ENCODE data around the gene KLRB1.
"Not testable (repeated sequence)": the region's sequence is repeated elsewhere in the genome, so short reads cannot be mapped to it uniquely, and the experiment has no call there.

Gene KLRB1

DNA sequence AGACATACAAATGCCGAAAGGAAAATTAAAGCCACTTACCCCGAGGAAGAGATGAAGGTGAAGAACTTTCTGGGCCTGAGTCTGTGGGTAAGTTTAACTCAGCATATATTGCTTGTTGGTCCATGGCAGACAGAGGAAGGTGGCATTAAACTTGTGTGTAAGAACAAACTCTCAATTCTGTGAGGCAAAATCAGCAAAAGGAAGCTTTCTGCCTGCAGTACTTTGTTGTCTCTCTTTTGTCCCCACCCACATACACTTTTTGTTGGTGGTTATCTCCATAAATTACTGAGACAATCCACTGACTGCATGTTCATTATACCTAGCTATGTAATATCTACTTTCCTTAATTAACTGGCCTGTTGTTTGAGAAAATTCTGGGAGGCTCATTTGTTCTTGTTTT lies at the start of gene KLRB1:
KLRB1 (minus strand) TSS at position 201 of the 400 bp plus-strand sequence; CDS start at position 124, 77 bp downstream.
- DNase-seq (ENCODE audit: low spot score) = no peak

DNA sequence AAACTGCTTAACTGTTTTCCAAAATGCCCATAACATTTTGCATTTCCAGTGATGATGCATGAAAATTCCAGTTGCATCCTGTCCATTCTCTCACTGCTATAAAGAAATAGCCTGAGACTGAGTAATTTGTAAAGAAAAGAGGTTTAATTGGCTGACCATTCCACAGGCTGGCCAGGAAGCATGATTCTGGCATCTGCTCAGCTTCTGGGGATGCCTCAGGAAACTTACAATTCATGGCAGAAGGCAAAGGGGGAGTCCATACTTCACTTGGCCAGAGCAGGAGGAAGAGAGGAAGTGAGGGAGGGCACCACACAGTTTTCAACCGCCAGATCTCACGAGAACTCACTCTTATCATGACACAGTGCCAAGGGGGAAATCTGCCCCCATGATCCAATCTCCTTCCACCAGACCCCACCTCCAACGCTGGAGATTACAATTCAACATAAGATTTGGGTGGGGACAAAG lies 43.6 kb upstream of the KLRB1 start:
- DNase-seq (ENCODE audit: low spot score) = no peak

DNA sequence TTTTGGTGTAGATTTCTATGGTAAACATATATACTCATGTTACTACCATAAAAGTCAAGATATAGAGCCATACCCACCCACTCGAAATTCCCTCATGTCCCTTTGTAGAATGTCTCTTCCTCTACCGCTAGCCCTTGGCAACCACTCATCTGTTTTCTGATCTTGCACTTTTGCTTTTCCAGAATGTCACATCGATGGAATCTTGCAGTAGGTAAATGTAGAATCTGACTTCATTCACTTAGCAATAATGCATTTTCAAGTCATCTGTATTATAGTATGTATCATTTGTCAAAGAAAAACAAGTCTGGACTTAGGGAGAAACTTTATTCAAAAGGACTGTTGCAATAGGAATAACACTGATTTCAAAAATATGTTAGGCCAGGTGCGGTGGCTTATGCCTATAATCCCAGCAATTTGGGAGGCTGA lies 42.4 kb upstream of the KLRB1 start:
- DNase-seq (ENCODE audit: low spot score) = no peak

DNA sequence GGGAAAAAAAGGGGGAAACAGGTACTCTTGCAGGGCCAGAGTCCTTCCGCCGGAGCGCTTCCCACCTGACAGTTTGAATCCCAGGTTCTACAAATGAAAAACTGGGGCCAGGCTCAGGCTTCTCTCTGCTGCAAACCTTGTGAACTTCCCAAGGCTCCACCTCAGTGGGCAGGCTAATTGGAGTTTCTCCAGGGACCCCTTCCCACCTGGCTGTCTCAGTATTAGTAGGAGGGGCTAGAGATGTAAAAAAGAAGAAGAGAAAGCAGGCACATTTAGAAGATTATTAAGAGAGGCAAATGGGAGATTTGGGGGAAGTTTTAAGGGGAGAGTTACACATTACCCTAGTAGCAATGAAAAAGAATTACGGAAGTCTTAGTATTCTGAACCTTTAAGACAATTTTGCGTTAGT lies 41.8 kb upstream of the KLRB1 start:
- no peak for DNase-seq (ENCODE audit: low spot score)

DNA sequence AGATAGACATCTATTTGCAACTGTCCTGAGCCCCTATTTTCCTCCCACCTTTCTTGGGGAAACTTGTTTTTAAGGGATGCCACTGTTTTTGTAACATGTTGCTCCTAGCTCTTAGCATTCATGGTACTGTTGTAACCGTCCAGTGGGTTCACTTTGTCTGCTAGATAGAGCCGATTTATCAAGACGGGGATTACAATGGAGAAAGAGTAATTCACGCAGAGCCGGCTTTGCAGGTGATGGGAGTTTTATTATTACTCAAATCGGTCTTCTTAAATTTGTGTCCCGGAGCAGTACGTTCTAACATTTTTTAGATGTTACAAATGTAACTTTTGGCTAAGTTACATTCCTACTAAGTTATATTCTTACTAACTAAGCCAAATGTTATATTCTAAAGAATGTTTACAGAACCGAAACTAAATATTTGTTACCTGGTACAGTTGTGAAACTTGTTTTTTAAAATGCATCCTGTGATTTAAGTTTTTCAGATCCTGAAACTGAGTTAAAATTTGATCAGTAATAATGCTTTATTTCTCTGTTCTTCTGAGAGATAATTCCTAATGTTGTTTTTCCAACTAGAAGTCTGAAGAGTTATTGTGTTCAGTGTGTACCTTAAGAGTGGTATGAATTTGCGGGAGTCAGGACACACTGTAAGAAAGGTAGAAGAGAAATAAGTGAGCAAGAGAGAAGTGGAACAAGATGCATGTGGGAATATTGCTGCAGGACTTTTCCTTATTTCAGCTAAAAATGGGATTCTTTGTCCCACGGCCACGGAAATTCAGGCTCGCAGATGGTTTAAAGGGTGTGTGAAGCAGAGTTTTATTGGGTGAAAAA lies 41.2 kb upstream of the KLRB1 start:
- DNase-seq (ENCODE audit: low spot score) = no peak

DNA sequence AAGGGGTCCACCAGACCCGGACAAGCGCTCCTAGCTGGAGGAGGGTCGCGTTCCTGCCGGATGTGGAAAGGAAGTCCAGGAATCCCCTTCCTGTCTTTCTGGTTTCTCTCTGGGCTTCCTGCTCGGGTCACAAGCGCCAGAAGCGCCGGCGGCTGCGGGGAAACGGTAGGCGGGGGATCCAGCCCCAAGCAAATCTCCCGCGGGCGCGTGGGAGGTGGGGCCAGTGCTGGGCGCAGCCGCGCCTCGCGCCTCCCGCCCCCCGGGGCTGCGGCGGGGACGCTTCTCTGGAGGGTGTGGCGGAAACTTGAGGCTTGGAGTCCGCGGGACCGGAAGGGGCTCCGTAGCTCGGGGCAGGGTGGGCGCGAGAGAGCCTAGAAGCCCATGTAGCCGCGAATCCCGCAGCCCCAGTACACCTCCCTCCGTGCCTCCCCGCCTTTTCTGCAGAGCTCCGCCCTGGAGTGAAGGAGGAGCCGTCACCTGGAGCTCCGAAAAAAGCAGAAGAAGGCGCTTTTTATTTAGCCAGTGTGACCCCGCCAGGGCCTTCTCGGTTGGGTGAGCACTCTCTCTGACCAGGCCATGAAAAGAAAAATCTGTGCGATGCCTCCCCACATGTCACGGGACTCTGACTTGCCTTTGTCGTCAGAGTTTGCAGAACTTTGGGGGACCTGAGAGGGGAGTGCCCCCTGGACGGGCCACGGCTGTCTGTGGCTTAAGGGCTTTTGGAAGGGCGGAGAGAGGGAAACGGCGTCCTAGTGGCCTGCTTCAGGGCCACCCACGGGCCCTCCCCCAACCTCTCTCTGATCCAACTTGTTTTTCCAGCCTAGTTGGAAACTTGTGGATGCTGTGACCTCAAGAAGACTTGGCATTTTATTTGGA lies 40.3 kb upstream of the KLRB1 start:
- DNase-seq (ENCODE audit: low spot score) = peak; percentile 50

DNA sequence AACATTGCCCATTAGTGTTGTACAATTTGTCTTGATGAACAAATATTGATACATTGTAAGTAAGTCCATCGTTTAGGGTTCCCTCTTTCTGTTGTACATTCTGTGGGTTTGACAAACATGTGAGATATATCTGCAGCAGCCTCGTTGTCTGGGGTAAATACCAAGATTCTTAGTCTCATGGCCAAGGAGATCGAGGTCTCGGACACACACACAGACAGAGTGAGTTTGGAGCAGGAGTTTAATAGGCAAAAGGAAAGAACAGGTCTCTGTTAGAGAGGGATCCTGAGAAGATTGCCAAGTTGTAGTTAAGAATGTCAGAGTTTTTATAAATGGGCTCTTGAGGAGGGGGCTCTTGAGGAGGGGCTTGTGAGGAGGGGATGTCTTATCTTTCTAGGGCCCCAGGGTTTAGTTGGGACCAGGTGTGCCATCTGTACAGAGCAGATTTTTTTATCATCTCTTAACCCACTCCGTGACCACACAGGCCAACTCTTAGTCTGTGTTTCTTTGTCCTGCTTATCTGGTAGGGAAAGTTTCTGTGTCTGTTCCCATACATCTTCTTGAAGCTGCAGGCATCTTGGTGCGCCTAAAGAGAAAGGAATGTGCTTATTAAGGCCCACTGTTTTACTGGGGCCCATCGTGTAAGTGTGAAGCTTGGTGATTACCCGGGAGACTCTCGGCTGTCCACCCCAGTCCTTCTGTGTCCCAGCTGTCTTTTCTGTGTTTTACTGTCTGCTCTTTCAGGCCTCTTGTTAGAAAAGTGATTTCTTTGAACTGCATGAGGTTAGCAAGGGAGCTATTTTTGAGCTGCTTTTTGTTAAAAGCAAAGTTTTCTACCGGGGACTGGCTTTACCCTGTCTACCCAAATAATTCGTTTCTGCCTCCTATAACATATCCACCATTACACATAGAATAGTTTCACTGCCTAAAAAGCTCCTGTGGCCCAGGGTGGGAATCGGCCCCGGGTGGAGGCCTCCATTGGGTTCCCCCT lies 39.4 kb upstream of the KLRB1 start:
- DNase-seq (ENCODE audit: low spot score) = no peak

DNA sequence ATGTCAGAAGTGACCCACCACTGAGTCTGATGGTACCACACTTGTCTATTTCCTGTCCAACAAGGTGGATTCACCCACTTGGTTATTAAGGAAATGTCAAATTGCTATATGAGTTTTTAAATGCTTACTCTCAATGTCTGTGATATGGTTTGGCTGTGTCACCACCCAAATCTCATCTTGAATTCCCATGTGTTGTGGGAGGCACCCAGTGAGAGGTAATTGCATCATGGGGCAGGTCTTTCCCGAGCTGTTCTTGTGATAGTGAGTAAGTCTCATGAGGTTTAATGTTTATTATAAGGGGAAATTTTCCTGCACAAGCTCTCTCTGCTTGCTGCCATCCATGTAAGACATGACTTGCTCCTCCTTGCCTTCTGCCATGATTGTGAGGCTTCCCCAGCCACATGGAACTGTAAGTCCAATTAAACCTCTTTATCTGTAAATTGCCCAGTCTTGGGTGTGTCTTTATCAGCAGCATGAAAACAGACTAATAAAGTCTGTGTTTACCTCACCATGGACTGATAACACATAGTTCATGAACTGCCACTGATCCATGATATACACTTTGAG lies 37.4 kb upstream of the KLRB1 start:
- not testable (repeated sequence) for DNase-seq (ENCODE audit: low spot score)

DNA sequence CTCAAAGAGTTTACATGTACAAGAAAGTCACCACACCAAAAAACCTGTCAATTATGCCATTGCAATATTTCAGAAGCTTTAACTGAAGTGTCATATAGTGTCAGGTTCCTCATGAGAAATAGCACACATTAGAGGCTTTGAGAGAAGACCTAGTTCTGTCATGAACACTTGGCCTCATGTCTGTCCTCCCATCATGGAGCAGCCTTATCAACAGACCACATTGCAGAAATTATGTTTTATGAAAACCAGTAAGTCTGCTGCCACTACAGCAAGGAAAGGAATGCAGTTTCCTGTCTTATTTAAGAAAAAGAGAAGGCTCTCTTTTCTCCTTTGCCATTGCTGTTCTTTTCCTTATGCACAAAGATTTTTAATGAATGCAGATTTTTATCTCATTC lies 35.5 kb upstream of the KLRB1 start:
- DNase-seq (ENCODE audit: low spot score) = no peak

DNA sequence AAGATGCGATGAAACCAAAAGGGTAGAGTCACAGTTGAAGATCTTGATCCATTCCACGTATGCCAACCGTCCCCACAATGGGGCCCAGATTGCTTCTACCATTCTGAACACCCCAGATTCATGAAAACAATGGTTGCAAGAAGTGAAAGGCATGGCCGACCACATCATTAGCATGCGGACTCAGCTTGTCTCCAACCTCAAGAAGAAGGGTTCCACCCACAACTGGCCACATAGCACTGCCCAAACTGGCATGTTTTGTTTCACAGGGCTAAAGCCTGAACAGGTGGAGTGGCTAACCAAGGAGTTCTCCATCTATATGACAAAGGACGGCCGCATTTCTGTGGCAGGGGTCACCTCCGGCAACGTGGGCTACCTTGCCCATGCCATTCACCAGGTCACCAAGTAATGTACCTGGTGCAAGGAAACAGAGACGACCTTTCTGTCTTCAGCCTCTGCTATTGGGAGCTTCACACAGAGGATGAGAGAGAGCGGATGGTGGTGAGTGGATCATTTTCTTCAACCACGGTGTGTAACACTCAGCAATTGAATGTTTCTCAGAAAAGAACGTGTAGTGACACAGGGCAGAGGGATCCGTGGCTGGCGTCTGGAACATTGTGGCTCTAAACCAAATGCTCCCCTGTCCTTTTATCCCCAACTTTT lies 35.0 kb upstream of the KLRB1 start:
- DNase-seq (ENCODE audit: low spot score) = no peak

DNA sequence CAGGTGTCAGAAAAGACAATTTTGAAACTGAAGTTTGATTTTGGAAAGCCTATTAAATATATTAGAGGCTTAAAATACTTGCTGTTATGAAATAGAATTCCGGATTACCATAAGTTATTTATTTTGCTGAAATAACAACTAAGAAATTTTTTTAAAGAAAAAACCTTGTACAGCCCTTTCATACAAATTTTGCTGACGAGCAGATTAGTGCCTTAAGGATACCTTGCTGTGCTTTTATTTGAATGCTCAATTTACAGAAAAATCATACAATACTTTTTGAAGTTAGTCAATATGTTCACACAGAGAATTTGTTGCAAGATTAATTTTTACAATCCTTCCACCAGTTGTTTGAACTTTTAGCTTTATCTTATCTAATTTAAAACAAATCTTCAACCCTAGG lies 32.3 kb upstream of the KLRB1 start:
- DNase-seq (ENCODE audit: low spot score) = no peak

DNA sequence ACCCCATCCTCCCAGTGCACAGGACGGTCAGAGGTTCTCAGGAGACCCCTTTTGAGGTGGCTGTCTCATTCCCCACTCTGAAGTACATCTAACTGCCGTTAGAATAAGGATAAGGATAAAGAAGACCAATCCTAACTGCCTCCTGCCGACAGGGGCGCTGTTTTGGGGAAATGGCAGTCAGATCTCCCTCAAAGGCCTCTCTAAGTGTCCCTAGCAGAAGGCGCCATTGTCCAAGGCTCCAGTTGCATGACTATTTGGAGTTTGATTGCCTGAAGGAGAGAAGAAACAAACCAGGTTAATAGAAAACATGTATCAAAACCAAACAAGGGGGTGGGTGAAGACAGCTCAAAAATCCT lies 29.1 kb upstream of the KLRB1 start:
- DNase-seq (ENCODE audit: low spot score) = no peak

DNA sequence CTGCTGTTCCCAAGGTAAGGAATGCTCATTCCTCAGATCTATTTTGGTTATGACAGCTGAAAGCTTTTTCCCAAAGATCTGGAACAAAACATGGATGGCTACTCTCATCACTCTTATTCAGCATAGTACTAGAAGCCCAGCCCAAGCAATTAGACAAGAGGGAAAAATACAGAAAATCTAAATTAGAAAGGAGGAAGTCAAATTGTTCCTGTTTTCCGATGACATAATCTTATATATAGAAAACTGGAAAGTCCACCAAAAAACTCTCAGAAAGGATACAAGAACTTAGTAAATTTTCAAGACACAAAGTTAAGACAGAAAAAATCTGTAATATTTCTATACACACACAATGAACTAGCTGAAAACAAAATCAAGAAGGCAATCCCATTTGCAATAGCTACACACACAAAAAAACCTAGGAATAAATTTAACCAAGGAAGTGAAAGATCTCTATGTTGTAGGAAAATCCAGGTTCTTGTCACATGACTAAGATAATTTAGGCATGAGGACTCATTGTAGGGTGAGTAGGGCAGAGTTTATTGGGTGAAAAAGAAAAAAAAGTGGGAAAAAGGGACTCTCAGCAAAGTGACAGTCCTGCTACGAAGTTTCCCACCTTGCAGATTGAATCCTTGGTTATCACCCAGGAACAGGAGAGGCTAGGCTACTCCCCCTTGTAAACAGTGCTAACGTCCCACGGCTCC lies 28.6 kb upstream of the KLRB1 start:
- no peak for DNase-seq (ENCODE audit: low spot score)

DNA sequence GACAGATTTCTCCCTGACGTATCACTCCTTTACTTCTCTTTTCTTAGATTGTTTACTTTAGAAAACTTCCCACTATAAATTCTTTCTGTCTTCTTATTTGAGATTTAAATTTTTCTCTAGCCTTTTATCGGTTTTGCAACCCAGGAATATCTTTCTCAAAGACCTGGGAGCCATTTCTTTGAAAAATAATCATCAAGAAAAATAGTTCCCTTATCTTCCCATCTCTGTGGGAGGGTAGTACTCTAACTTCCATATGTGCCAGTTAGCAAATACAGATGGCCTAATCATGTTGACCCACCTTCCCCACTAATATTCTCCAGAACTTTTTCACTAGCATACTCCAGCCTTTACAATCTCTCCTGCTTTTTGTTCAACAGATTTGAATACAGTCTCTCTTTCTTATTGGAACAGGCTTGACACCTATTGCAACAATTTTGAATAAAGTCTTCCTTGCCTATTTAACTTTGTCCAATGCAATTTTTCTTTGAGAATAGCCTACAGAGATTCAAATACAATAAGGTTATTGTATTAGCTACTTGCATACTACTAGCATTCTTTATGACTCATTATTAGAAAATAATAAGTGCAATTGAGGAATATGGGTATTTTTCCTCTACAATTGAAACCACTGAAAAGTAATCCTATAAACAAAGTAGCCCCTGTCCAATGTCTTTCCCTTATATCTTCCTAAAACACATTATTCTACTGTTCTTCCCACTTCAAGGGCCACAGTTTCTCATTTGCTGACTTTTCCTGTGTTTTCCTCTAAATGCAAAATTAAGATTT lies 27.4 kb upstream of the KLRB1 start:
- no peak for DNase-seq (ENCODE audit: low spot score)

DNA sequence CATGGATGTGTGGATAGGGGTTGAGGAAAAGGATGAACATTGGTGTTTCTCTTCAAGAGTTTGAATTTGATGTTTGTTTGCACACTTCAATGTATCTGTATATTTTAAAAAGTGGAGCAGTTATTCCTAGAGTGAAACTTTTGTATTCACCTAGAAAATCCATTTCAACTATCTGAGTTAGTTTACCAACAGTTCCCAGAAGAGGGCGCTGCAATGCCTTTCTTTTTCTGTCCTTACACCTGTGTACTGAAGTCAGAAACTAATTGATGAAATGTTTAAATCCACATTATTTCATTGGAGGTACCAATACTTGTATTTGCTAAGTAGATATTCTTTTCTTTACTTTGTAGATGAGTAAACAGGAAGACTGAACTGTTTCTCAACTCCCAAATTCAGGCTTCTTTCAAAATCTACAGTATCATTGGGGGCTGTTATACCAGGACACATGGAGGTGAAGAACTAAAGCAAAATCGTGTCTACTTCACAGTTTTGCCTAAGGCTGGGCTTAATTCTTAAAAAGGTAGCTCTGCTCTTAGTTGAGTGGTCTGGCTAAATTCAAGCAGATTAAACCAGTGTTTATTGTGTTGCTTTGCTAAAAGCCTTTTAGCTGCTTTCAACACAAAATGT lies 26.6 kb upstream of the KLRB1 start:
- no peak for DNase-seq (ENCODE audit: low spot score)

DNA sequence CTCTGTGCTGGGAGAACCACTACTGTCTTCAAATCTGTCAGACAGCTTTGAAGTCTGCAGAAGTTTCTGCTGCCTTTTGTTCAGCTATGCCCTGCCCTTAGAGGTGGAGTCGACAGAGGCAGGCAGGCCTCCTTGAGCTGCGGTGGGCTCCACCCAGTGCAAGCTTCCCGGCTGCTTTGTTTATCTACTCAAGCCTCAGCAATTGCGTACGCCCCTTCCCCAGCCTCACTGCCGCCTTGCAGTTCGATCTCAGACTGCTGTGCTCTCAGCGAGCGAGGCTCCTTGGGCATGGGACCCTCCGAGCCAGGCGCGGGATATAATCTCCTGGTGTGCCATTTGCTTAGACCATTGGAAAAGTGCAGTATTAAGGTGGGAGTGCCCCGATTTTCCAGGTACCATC lies 25.1 kb upstream of the KLRB1 start:
- DNase-seq (ENCODE audit: low spot score) = no peak

DNA sequence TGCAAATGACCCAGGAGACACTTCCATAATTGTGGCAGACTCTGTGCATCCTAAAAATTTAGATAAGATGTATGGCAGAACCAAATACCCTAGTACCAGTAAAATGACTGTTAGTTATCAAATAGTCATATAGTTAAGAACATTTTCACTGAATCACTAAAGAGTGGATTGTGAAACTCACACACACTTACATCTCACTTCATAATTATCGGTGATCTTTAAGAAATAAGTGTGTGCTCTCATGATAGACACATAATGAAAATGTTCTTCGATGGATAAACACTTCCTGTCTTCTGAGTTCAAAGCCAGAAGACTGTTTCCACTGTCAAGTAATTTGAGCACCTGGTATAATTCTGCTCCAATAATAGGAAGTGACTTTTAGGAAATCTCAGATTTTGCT lies 19.1 kb upstream of the KLRB1 start:
- DNase-seq (ENCODE audit: low spot score) = no peak

DNA sequence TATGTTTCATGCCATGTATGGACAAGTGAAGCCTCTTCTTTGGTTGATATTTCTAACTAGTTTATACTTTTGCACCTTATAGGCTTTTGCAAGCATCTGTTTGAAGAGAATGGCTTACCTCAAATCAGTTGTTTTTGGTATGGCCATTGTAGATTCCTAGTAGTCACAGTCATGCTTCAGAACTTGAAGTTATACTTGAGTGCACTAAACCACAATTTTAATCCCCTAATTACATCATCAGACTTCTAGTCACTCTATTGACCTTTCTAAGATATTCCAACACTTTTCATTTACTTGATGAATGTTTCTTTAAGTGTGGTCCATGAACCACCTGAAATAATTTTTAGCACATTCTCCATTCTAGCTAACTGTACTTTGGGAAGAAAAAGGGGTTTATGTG lies 18.6 kb upstream of the KLRB1 start:
- no peak for DNase-seq (ENCODE audit: low spot score)

DNA sequence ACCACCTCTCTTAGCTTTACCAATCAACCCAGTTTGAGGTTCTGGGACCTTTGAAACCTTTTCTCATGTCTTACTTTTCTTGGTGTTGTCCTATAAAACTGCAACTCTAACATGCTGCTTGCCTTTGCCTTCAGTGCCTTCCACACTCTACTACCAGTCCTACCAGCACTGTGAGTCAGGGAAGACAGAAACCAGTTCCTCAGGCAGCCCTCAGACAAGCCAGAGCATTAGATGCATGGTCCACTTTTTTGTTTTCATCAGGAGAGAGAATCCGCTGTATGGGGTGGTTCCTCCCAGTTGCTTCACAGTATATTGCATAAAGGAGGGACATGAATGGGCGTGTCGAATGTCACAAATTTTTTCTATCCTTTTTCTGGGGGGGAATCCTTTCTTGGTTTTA lies 17.3 kb upstream of the KLRB1 start:
- DNase-seq (ENCODE audit: low spot score) = no peak
